Germinal center (tissue), 1 donor: Measurements from ENCODE around the gene VSTM5.

ENCODE experiments used
- DNase-seq: peaks from one replicate; pipeline ENCODE4 v3.0.0; 2012; ENCODE audit warnings: mixed read lengths, low spot score

The VSTM5 gene

DNA sequence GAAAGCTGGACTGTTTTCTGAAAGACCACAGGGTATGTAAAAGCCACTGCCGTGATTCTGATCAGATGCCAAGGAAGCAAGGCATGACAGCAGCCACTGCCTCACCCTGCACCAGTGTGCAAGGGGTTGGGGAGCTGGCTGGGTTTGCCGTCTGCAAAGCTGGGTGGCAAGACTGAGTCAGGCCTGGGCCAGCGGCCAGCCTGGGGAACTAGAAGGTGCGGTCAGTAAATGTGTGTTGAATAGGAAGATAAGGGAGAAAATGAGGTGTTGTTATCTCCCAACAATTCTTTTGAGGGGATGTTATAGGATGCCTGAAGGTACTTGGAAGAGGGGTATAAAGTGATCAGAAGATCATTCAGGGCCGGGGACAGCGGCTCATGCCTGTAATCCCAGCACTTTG, 8.0 kb downstream of the VSTM5 start:
- no peak for DNase-seq

- DNase-seq = no peak
Measured at GRCh38 chr11:93842034-93842433, 8.4 kb downstream of the VSTM5 start.

- DNase-seq = no peak
Measured at GRCh38 chr11:93841446-93841845, 9.0 kb downstream of the VSTM5 start.

GRCh38 chr11:93840981-93841380, 9.4 kb downstream of the VSTM5 start:
- no peak for DNase-seq

GRCh38 chr11:93840180-93840579, 10.2 kb downstream of the VSTM5 start:
- DNase-seq = no peak

GRCh38 chr11:93838967-93839366, 11.5 kb downstream of the VSTM5 start:
- DNase-seq = no peak

DNA sequence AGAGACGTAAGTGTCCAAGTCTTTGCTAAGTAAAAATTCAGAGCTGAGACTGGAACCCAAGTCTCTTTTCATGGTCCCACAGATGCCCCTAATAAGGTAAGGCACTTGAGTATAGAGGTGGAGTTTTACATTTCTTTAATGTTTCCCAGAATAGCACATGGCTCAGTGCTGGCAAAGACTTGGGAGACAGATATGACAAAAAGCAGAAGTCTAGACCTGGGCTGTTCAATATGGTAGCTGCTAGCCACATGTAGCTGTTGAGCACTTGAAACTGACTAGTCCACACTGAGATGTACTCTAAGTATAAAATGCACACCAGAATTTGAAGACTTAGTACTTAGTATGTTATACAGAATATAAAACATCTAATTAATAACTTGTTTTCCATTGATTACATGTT, 17.6 kb downstream of the VSTM5 start:
- DNase-seq = no peak

DNA sequence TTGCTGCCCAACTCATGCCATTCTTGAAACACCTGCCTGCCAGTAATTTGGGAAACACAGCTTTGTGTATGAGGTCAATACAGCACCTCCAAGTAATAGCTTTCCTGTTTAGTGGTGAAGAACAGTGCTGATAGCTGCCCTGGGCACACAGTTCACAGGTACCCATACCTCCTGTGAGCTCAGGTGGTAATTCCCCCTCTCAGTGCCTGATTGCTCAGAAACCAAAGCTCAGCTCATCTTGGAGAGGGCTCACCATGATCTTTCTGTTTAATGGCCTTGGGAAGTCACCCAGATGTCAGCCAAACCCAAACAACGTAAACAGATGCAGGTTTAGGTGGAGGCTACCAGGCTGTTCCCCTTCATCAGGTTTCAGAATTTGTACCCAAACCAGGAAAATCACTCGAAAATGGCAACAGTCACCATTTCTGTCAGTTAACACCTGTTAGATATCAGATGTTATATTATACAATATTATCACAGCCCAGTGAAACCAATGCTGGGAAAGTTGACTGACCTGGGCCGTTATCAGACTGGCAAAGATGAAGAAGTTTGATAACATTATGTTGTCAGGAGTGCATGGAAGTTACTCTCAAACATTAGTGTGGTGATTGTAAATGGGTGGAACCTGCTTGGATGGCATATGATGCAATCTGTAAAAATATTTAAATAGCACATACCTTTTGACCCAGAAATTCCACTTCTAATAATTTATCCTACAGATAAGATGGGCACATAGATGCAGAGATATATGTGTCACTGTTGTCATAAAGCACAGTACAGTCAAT, 18.9 kb downstream of the VSTM5 start:
- no peak for DNase-seq

DNA sequence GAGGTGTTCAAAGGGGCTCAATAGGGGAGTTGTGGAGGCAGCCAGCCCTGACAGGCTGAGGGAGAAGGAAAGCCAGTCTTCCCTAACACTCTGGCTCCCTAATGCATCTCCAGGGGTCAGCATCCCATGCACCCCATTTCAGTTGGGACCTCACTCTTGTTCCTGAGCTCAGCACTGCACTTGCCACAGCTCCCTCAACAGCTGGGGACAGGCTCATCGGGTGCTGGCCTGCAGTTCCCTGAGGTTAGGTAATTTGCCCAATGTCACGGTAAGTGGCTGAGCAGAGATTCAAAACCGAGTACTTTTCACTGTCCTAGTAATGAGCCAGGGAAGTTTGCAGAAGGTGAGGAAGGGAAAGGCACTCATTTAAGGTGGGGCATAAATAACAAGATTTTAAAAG, 20.8 kb downstream of the VSTM5 start:
- DNase-seq = no peak

DNA sequence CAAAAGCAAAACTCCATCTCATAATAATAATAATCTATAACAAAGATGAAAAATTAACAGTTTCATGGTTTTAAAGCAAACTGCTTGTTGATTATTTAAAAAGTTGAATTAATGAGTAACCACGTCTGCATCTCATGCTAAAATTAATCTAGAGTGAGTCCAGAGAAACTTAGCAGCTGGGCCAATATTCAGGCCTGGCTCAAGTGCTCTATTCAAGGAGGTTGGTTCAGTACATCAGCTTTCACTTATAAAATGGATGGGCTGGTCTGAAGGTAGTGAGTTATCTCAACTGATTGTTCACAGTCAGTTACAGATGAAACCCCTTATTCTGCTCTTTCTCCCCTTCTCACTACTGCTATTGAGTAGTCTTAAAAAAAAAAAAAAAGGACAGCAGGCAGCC, 23.1 kb downstream of the VSTM5 start:
- no peak for DNase-seq

- DNase-seq = no peak
Measured at GRCh38 chr11:93823210-93823609, 27.2 kb downstream of the VSTM5 start.

DNA sequence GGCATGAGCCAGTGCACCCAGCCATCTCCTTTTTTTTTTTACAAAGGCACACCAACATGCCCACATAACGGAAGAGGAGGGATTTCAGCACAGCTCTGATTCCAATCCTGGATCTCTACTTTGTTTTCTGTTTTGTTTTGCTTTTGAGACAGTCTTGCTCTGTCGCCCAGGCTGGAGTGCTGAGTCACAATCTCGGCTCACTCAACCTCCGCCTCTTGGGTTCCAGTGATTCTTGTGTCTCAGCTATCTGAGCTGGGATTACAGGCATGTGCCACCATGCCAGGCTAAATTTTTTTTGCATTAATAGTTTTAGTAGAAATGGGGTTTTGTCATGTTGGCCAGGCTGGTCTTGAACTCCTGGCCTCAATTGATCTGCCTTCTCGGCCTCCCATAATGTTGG, 28.1 kb downstream of the VSTM5 start:
- DNase-seq = no peak

- no peak for DNase-seq
Measured at GRCh38 chr11:93821617-93822016, 28.8 kb downstream of the VSTM5 start.

GRCh38 chr11:93820847-93821246, 29.6 kb downstream of the VSTM5 start:
- DNase-seq = no peak

GRCh38 chr11:93819966-93820695, 30.3 kb downstream of the VSTM5 start:
- DNase-seq = no peak

- DNase-seq = no peak
Measured at GRCh38 chr11:93817426-93818348, 32.7 kb downstream of the VSTM5 start.

DNA sequence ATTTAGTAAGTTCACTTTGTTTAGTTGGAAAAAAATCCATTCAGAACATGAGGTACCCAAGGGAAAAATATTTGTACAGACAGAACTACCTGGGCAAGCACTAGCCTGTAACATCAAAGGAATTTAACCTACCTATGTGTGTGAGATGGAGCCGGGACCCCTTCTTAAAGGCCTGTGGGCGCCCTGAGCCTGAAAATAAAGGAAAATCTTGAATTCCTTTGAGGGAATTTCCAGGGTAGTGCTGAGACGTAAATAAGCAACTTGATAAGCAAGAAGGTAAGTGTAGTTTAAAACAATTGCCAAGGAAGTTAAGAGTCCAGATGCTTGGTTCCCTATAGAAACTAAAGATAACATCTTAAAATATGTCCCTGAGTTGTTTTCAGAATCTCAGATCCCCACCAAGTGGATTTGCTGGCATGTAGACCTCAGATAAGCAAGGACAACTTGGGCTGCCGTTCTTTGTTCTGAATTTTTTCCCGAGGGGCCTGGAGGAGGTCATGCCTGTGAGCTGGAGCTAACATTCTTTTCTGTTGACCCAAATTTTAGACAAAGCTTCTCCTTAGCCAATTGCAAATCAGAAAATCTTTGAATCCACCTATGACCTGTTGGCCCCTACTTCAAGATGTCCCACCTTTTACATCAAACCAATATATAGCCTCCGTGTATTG, 35.3 kb downstream of the VSTM5 start:
- DNase-seq = no peak

DNA sequence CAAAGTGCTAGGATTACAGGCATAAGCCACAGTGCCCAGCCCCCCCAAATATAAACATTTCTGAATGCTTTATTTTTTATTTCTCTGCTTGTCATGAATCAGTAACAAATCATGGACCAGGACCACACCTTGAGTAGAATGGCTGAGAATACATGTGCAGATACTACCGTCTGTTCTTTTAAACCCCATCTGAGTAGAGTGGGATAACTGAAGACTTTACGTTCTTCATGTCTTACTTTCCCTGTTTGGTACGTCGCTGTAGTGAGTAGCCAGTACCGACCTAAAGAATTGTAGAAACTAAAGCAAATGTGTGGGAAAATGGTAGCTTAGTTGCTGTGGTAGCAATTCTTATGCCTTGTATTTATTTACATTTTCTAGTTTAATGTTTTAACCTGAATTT, 36.4 kb downstream of the VSTM5 start:
- no peak for DNase-seq

- no peak for DNase-seq
Measured at GRCh38 chr11:93807980-93808379, 42.4 kb downstream of the VSTM5 start.

GRCh38 chr11:93804879-93805278, 45.5 kb downstream of the VSTM5 start:
- no peak for DNase-seq

- DNase-seq = no peak
Measured at GRCh38 chr11:93801366-93801765, 49.1 kb downstream of the VSTM5 start.
